HepG2 (cell line): ENCODE results near the gene SH2D3C. TPM values are rescaled to one million over a fixed set of nuclear protein-coding genes. Genes with fewer than 3 reads are reported as not detected.
A peak's percentile ranks its signal among the peaks of the same experiment; 100 is the strongest.

ENCODE experiments used
- CHD2 ChIP-seq: IDR thresholded peaks from 2 replicates; pipeline ENCODE4 v1.6.1; 2011; ENCODE audit warnings: low read depth, low read length, improper control_type of control experiment
- GABPB1 ChIP-seq: IDR thresholded peaks from 2 replicates; pipeline ENCODE4 v1.6.1; 2016; ENCODE audit warnings: mild to moderate bottlenecking, missing genetic modification reagents, moderate library complexity, missing compliant biosample characterization
- ZNF432 ChIP-seq: sonication (generic); formaldehyde crosslinking; IDR thresholded peaks from 2 replicates; pipeline ENCODE4 v1.5.0; 2020; ENCODE audit warnings: missing genetic modification reagents, mild to moderate bottlenecking, borderline replicate concordance
- ZNF614 ChIP-seq: IDR thresholded peaks from 2 replicates; pipeline ENCODE4 v1.6.1; 2018; ENCODE audit warnings: missing biosample characterization, missing genetic modification reagents, inconsistent platforms, borderline replicate concordance
- ZNF768 ChIP-seq: sonication (generic); formaldehyde crosslinking; IDR thresholded peaks from 2 replicates; pipeline ENCODE4 v1.4.0; 2020; ENCODE audit warnings: missing genetic modification reagents
- ZZZ3 ChIP-seq: sonication (generic); formaldehyde crosslinking; IDR thresholded peaks from 2 replicates; pipeline ENCODE4 v1.4.0; 2020; ENCODE audit warnings: missing genetic modification reagents, mild to moderate bottlenecking, borderline replicate concordance
- polyA plus RNA-seq, 8 experiments: library from polyadenylated mRNA; depleted of rRNA in 3 of 8; stranded (reverse) in 7 of 8; unstranded in 1 of 8; fragments of >200 nt; fragmentation: Illumina TruSeq in 4 of 8; extraction: Trizol in 4 of 8; gene quantifications; 2 replicates each; pipeline versions ENCODE4 v1.2.1 to v1.2.3, GENCODE V29; 2011 to 2016; ENCODE audit warnings: low read depth in 4 of 8, missing spikeins in 1 of 8, mixed read lengths in 1 of 8; ENCODE audit not compliant: insufficient read depth in 1 of 8
- total RNA-seq, 5 experiments: library from RNA; depleted of rRNA; stranded (reverse); fragments of >200 nt; fragmentation: Illumina TruSeq; extraction: Trizol; gene quantifications; 2 replicates each; pipeline ENCODE4 v1.2.3, GENCODE V29; 2016; ENCODE audit warnings: low read depth in 1 of 5
- TF ChIP-seq, protein P1 (sequence below), 2 experiments: IDR thresholded peaks; 2 replicates each; pipeline ENCODE4 v1.6.1; 2011 to 2012; ENCODE audit warnings: low read length in 2 of 2, borderline replicate concordance in 1 of 2, low read depth in 1 of 2, mild to moderate bottlenecking in 1 of 2, moderate library complexity in 1 of 2
- TF ChIP-seq, protein P2 (sequence below): sonication (generic); formaldehyde crosslinking; IDR thresholded peaks from 2 replicates; pipeline ENCODE4 v1.5.1; 2020; ENCODE audit warnings: mild to moderate bottlenecking, missing genetic modification reagents, borderline replicate concordance
- TF ChIP-seq, protein P3 (sequence below): sonication (generic); formaldehyde crosslinking; IDR thresholded peaks from 2 replicates; pipeline ENCODE4 v1.4.0; 2020; ENCODE audit warnings: mild to moderate bottlenecking, missing genetic modification reagents

The SH2D3C gene
- total and polyA plus RNA-seq, 2 of the 13 experiments (the other 11 are each of a cell fraction or from before 2014, with no cell fraction given): not detected

DNA sequence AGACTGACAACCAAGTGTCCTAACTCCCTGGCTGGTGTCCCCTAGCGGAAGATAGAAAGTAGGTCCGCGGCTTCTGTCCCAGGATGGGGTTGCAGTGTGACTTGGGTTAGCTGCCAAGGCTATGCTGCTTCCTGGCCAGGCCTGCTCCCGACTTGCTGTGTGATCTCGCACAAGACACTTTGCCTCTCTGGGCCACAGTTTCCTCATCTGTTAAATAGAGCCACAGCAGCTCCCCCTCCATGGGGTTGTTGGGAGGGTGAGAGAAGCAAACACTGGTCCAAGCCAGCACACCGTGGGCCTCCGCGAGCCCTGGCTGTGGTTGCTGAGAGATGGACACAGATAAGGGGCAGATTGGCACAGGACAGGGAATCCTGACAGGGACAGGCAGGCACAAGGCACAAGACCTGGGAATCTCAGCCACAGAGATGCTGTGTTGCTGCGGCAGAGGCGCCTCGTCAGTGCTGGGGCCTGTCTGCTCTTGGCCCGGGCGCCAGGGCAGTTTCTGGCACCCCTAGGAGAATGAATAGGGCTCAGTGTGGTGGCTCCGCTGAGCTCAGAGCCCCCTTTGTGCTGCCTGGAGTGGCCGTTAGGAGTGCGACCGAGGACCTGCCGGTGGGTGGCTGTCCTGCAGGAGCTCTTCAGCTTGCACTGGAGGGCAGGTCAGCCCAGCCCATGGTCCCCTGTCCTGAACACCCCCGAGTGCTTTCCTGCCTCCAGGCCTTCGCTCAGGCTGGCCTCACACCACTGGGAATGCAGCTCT lies 1.8 kb upstream of the SH2D3C start (continued):
- TF ChIP-seq GABPB1 (CRISPR knock-in tag): no peak
- TF ChIP-seq CHD2: no peak
- TF ChIP-seq, protein P1, sequence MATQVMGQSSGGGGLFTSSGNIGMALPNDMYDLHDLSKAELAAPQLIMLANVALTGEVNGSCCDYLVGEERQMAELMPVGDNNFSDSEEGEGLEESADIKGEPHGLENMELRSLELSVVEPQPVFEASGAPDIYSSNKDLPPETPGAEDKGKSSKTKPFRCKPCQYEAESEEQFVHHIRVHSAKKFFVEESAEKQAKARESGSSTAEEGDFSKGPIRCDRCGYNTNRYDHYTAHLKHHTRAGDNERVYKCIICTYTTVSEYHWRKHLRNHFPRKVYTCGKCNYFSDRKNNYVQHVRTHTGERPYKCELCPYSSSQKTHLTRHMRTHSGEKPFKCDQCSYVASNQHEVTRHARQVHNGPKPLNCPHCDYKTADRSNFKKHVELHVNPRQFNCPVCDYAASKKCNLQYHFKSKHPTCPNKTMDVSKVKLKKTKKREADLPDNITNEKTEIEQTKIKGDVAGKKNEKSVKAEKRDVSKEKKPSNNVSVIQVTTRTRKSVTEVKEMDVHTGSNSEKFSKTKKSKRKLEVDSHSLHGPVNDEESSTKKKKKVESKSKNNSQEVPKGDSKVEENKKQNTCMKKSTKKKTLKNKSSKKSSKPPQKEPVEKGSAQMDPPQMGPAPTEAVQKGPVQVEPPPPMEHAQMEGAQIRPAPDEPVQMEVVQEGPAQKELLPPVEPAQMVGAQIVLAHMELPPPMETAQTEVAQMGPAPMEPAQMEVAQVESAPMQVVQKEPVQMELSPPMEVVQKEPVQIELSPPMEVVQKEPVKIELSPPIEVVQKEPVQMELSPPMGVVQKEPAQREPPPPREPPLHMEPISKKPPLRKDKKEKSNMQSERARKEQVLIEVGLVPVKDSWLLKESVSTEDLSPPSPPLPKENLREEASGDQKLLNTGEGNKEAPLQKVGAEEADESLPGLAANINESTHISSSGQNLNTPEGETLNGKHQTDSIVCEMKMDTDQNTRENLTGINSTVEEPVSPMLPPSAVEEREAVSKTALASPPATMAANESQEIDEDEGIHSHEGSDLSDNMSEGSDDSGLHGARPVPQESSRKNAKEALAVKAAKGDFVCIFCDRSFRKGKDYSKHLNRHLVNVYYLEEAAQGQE (IDR thresholded peaks at IDR 0.05; ENCODE audit: borderline replicate concordance in 1 of 2, low read depth in 1 of 2, low read length in 2 of 2): no peak
- no peak for TF ChIP-seq ZZZ3 (CRISPR knock-in tag)
- TF ChIP-seq, protein P2, sequence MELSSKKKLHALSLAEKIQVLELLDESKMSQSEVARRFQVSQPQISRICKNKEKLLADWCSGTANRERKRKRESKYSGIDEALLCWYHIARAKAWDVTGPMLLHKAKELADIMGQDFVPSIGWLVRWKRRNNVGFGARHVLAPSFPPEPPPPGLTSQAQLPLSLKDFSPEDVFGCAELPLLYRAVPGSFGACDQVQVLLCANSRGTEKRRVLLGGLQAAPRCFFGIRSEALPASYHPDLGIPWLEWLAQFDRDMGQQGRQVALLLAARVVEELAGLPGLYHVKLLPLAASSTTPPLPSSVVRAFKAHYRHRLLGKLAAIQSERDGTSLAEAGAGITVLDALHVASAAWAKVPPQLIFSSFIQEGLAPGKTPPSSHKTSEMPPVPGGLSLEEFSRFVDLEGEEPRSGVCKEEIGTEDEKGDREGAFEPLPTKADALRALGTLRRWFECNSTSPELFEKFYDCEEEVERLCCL (CRISPR knock-in tag): no peak
- TF ChIP-seq ZNF768: peak; percentile 98
- TF ChIP-seq, protein P3, sequence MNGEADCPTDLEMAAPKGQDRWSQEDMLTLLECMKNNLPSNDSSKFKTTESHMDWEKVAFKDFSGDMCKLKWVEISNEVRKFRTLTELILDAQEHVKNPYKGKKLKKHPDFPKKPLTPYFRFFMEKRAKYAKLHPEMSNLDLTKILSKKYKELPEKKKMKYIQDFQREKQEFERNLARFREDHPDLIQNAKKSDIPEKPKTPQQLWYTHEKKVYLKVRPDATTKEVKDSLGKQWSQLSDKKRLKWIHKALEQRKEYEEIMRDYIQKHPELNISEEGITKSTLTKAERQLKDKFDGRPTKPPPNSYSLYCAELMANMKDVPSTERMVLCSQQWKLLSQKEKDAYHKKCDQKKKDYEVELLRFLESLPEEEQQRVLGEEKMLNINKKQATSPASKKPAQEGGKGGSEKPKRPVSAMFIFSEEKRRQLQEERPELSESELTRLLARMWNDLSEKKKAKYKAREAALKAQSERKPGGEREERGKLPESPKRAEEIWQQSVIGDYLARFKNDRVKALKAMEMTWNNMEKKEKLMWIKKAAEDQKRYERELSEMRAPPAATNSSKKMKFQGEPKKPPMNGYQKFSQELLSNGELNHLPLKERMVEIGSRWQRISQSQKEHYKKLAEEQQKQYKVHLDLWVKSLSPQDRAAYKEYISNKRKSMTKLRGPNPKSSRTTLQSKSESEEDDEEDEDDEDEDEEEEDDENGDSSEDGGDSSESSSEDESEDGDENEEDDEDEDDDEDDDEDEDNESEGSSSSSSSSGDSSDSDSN (CRISPR knock-in tag): 0 out of 2 replicates have a peak, but pooled peaks have one; percentile 40
- TF ChIP-seq ZNF432 (CRISPR knock-in tag): no peak
- TF ChIP-seq ZNF614 (CRISPR knock-in tag): no peak
